ENCODE data around the gene KLHL30. TPM values are rescaled to one million over a fixed set of nuclear protein-coding genes. Genes with fewer than 3 reads are reported as not detected.

KLHL30 gene
- total and polyA plus RNA-seq, 2 experiments from 2014 or later, result 0.07 TPM; not detected in 1

DNA sequence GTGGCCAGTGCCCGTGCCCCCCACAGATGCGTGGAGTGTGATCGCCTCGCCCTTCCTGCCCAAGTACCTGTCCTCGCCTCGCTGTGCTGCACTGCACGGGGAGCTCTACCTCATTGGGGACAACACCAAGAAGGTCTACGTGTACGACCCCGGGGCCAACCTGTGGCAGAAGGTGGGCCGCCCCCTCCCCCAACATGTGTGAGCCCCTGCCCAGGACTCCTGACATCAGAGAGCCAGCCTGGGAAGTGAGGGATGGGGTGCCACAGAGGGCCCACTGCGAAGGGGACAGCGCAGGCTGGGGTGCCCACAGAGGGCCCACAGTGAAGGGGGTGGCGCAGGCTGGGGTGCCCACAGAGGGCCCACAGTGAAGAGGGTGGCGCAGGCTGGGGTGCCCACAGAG, 10.5 kb downstream of the KLHL30 start:
- Mint-ChIP-seq H3K9me3 (peaks cover under 1% of the 10 kb centered on the region; the same call in 2 of the 3 replicates), H3K4me3 (no peak overlapping the region), H3K27ac (no peak overlapping the region), H3K27me3 (ENCODE audit: insufficient read depth, low read depth, poor library complexity) (peaks cover 3% of the 10 kb centered on the region), H3K36me3 (ENCODE audit: low read depth) (no peaks in the 10 kb centered on the region), H3K4me1 (peaks cover 4% of the 10 kb centered on the region; the same call in 2 of the 3 replicates)
- no peaks in the 10 kb centered on the region for H3K9me2 ChIP-seq (ENCODE audit: insufficient read depth)
- H4K20me1 ChIP-seq (replicated peaks; ENCODE audit: insufficient read depth), result no peaks in the 10 kb centered on the region
- TF ChIP-seq EZH2phosphoT487 (IDR thresholded peaks at IDR 0.05; ENCODE audit: unreplicated experiment), result no peak
- TF ChIP-seq, protein P1, sequence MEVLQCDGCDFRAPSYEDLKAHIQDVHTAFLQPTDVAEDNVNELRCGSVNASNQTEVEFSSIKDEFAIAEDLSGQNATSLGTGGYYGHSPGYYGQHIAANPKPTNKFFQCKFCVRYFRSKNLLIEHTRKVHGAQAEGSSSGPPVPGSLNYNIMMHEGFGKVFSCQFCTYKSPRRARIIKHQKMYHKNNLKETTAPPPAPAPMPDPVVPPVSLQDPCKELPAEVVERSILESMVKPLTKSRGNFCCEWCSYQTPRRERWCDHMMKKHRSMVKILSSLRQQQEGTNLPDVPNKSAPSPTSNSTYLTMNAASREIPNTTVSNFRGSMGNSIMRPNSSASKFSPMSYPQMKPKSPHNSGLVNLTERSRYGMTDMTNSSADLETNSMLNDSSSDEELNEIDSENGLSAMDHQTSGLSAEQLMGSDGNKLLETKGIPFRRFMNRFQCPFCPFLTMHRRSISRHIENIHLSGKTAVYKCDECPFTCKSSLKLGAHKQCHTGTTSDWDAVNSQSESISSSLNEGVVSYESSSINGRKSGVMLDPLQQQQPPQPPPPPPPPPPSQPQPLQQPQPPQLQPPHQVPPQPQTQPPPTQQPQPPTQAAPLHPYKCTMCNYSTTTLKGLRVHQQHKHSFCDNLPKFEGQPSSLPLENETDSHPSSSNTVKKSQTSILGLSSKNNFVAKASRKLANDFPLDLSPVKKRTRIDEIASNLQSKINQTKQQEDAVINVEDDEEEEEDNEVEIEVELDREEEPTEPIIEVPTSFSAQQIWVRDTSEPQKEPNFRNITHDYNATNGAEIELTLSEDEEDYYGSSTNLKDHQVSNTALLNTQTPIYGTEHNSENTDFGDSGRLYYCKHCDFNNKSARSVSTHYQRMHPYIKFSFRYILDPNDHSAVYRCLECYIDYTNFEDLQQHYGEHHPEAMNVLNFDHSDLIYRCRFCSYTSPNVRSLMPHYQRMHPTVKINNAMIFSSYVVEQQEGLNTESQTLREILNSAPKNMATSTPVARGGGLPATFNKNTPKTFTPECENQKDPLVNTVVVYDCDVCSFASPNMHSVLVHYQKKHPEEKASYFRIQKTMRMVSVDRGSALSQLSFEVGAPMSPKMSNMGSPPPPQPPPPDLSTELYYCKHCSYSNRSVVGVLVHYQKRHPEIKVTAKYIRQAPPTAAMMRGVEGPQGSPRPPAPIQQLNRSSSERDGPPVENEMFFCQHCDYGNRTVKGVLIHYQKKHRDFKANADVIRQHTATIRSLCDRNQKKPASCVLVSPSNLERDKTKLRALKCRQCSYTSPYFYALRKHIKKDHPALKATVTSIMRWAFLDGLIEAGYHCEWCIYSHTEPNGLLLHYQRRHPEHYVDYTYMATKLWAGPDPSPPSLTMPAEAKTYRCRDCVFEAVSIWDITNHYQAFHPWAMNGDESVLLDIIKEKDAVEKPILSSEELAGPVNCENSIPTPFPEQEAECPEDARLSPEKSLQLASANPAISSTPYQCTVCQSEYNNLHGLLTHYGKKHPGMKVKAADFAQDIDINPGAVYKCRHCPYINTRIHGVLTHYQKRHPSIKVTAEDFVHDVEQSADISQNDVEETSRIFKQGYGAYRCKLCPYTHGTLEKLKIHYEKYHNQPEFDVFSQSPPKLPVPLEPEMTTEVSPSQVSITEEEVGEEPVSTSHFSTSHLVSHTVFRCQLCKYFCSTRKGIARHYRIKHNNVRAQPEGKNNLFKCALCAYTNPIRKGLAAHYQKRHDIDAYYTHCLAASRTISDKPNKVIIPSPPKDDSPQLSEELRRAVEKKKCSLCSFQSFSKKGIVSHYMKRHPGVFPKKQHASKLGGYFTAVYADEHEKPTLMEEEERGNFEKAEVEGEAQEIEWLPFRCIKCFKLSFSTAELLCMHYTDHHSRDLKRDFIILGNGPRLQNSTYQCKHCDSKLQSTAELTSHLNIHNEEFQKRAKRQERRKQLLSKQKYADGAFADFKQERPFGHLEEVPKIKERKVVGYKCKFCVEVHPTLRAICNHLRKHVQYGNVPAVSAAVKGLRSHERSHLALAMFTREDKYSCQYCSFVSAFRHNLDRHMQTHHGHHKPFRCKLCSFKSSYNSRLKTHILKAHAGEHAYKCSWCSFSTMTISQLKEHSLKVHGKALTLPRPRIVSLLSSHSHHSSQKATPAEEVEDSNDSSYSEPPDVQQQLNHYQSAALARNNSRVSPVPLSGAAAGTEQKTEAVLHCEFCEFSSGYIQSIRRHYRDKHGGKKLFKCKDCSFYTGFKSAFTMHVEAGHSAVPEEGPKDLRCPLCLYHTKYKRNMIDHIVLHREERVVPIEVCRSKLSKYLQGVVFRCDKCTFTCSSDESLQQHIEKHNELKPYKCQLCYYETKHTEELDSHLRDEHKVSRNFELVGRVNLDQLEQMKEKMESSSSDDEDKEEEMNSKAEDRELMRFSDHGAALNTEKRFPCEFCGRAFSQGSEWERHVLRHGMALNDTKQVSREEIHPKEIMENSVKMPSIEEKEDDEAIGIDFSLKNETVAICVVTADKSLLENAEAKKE (CRISPR knock-in tag; IDR thresholded peaks at IDR 0.05), result no peak
- TF ChIP-seq, protein P2, sequence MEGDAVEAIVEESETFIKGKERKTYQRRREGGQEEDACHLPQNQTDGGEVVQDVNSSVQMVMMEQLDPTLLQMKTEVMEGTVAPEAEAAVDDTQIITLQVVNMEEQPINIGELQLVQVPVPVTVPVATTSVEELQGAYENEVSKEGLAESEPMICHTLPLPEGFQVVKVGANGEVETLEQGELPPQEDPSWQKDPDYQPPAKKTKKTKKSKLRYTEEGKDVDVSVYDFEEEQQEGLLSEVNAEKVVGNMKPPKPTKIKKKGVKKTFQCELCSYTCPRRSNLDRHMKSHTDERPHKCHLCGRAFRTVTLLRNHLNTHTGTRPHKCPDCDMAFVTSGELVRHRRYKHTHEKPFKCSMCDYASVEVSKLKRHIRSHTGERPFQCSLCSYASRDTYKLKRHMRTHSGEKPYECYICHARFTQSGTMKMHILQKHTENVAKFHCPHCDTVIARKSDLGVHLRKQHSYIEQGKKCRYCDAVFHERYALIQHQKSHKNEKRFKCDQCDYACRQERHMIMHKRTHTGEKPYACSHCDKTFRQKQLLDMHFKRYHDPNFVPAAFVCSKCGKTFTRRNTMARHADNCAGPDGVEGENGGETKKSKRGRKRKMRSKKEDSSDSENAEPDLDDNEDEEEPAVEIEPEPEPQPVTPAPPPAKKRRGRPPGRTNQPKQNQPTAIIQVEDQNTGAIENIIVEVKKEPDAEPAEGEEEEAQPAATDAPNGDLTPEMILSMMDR (conservative IDR thresholded peaks at IDR 0.05; ENCODE audit: low read depth in 2 of 2), result no peak
- no peak for TF ChIP-seq JUNB (IDR thresholded peaks at IDR 0.05; ENCODE audit: unreplicated experiment)
- TF ChIP-seq, protein P3, sequence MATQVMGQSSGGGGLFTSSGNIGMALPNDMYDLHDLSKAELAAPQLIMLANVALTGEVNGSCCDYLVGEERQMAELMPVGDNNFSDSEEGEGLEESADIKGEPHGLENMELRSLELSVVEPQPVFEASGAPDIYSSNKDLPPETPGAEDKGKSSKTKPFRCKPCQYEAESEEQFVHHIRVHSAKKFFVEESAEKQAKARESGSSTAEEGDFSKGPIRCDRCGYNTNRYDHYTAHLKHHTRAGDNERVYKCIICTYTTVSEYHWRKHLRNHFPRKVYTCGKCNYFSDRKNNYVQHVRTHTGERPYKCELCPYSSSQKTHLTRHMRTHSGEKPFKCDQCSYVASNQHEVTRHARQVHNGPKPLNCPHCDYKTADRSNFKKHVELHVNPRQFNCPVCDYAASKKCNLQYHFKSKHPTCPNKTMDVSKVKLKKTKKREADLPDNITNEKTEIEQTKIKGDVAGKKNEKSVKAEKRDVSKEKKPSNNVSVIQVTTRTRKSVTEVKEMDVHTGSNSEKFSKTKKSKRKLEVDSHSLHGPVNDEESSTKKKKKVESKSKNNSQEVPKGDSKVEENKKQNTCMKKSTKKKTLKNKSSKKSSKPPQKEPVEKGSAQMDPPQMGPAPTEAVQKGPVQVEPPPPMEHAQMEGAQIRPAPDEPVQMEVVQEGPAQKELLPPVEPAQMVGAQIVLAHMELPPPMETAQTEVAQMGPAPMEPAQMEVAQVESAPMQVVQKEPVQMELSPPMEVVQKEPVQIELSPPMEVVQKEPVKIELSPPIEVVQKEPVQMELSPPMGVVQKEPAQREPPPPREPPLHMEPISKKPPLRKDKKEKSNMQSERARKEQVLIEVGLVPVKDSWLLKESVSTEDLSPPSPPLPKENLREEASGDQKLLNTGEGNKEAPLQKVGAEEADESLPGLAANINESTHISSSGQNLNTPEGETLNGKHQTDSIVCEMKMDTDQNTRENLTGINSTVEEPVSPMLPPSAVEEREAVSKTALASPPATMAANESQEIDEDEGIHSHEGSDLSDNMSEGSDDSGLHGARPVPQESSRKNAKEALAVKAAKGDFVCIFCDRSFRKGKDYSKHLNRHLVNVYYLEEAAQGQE (IDR thresholded peaks at IDR 0.05; ENCODE audit: unreplicated experiment), result no peak
- TF ChIP-seq EZH2 (IDR thresholded peaks at IDR 0.05; ENCODE audit: low read depth, unreplicated experiment), result no peak
- TF ChIP-seq, protein P4, sequence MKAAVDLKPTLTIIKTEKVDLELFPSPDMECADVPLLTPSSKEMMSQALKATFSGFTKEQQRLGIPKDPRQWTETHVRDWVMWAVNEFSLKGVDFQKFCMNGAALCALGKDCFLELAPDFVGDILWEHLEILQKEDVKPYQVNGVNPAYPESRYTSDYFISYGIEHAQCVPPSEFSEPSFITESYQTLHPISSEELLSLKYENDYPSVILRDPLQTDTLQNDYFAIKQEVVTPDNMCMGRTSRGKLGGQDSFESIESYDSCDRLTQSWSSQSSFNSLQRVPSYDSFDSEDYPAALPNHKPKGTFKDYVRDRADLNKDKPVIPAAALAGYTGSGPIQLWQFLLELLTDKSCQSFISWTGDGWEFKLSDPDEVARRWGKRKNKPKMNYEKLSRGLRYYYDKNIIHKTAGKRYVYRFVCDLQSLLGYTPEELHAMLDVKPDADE (IDR thresholded peaks at IDR 0.05), result no peak
- TF ChIP-seq POLR2AphosphoS5 (IDR thresholded peaks at IDR 0.05; ENCODE audit: low read depth), result no peak
- TF ChIP-seq STAT1 (IDR thresholded peaks at IDR 0.05; ENCODE audit: unreplicated experiment), result no peak
- TF ChIP-seq NANOG (IDR thresholded peaks at IDR 0.05; ENCODE audit: borderline replicate concordance), result no peak
- no peak for TF ChIP-seq ZNF331 (CRISPR knock-in tag; IDR thresholded peaks at IDR 0.05; ENCODE audit: low read depth)
- no peak for TF ChIP-seq ZNF114 (CRISPR knock-in tag; IDR thresholded peaks at IDR 0.05)
- no peak for TF ChIP-seq CREB1 (CRISPR knock-in tag; IDR thresholded peaks at IDR 0.05; ENCODE audit: low read depth)
- H3K4me3 ChIP-seq, result no peak overlapping the region
- no peak for ATAC-seq
- H3K27me3 ChIP-seq (ENCODE audit: insufficient read depth), result no peaks in the 10 kb centered on the region
- H2AFZ ChIP-seq, result no peak overlapping the region
- H3K4me1 ChIP-seq (ENCODE audit: insufficient read depth), result no peaks in the 10 kb centered on the region; the same call in 1 of the 2 replicates
- DNase-seq (ENCODE audit: low spot score), result no peak
- H3K79me2 ChIP-seq (replicated peaks; ENCODE audit: insufficient read depth), result no peaks in the 10 kb centered on the region
- no peak overlapping the region for H3K27ac ChIP-seq (ENCODE audit: low read depth)
- no peak overlapping the region for H3K4me2 ChIP-seq
- H3F3A ChIP-seq (replicated peaks; ENCODE audit: low read depth), result no peaks in the 10 kb centered on the region
- no peaks in the 10 kb centered on the region for H3K36me3 ChIP-seq (ENCODE audit: insufficient read depth)
